ENCODE data around the gene TUT4.
"Not testable (repeated sequence)": the region's sequence is repeated elsewhere in the genome, so short reads cannot be mapped to it uniquely, and the experiment has no call there.

Gene TUT4

GRCh38 chr1:52552505-52553361 lies at the start of gene TUT4:
TSS of gene TUT4 (minus strand) at chr1:52553092. CDS start at chr1:52526280, 26,812 bp downstream.
- DNase-seq (ENCODE audit: low read depth): peak; percentile 55

GRCh38 chr1:52601991-52602855 lies 49.3 kb upstream of the TUT4 start, which contains the start of gene GPX7:
TSS of gene GPX7 (plus strand) at chr1:52602371. CDS start at chr1:52602410, 39 bp downstream.
- DNase-seq (ENCODE audit: low read depth): no peak

GRCh38 chr1:52601519-52601918 lies 48.6 kb upstream of the TUT4 start:
- DNase-seq (ENCODE audit: low read depth): no peak

GRCh38 chr1:52600533-52601179 lies 47.8 kb upstream of the TUT4 start:
- no peak for DNase-seq (ENCODE audit: low read depth)

- no peak for DNase-seq (ENCODE audit: low read depth)
Measured at GRCh38 chr1:52599236-52599635, 46.3 kb upstream of the TUT4 start.

GRCh38 chr1:52598729-52599128 lies 45.8 kb upstream of the TUT4 start:
- DNase-seq (ENCODE audit: low read depth): no peak

- no peak for DNase-seq (ENCODE audit: low read depth)
Measured at GRCh38 chr1:52597912-52598311, 45.0 kb upstream of the TUT4 start.

GRCh38 chr1:52595061-52595460 lies 42.2 kb upstream of the TUT4 start:
- no peak for DNase-seq (ENCODE audit: low read depth)

- DNase-seq (ENCODE audit: low read depth): no peak
Measured at GRCh38 chr1:52593495-52593894, 40.6 kb upstream of the TUT4 start.

GRCh38 chr1:52592637-52593323 lies 39.9 kb upstream of the TUT4 start:
- no peak for DNase-seq (ENCODE audit: low read depth)

GRCh38 chr1:52590266-52590665 lies 37.4 kb upstream of the TUT4 start:
- DNase-seq (ENCODE audit: low read depth): no peak

- DNase-seq (ENCODE audit: low read depth): no peak
Measured at GRCh38 chr1:52588535-52588934, 35.6 kb upstream of the TUT4 start.

- DNase-seq (ENCODE audit: low read depth): no peak
Measured at GRCh38 chr1:52588027-52588426, 35.1 kb upstream of the TUT4 start.

- no peak for DNase-seq (ENCODE audit: low read depth)
Measured at GRCh38 chr1:52585474-52585873, 32.6 kb upstream of the TUT4 start.

- DNase-seq (ENCODE audit: low read depth): no peak
Measured at GRCh38 chr1:52582116-52582696, 29.3 kb upstream of the TUT4 start.

- no peak for DNase-seq (ENCODE audit: low read depth)
Measured at GRCh38 chr1:52580283-52580682, 27.4 kb upstream of the TUT4 start.

GRCh38 chr1:52579415-52579814 lies 26.5 kb upstream of the TUT4 start:
- DNase-seq (ENCODE audit: low read depth): no peak

- not testable (repeated sequence) for DNase-seq (ENCODE audit: low read depth)
Measured at GRCh38 chr1:52578066-52578465, 25.2 kb upstream of the TUT4 start.

GRCh38 chr1:52576074-52576473 lies 23.2 kb upstream of the TUT4 start:
- no peak for DNase-seq (ENCODE audit: low read depth)

GRCh38 chr1:52574594-52574993 lies 21.7 kb upstream of the TUT4 start:
- DNase-seq (ENCODE audit: low read depth): peak; percentile 90

GRCh38 chr1:52572387-52572786 lies 19.5 kb upstream of the TUT4 start:
- DNase-seq (ENCODE audit: low read depth): no peak
